Thyroid gland (tissue), 4 donors: ENCODE results near the gene NIPAL3.

Experiments
- CTCF ChIP-seq, 6 experiments: fragments of 200-600 bp in 3 of 6; fragments of 450-650 bp in 3 of 6; sonication (generic) in 3 of 6; IDR thresholded peaks; one replicate each; pipeline ENCODE4 v1.5.1; 2016 to 2019; ENCODE audit warnings: antibody characterized with exemption in 6 of 6, mild to moderate bottlenecking in 2 of 6, inconsistent platforms in 1 of 6, moderate library complexity in 1 of 6
- POLR2A ChIP-seq, 2 donors: fragments of 450-650 bp; IDR thresholded peaks; one replicate each; pipeline ENCODE4 v1.6.1; 2017; ENCODE audit warnings: antibody characterized with exemption in 2 of 2, mild to moderate bottlenecking in 2 of 2, moderate library complexity in 1 of 2

GRCh38 chr1:24502709-24503058 is 87.1 kb downstream of the NIPAL3 start, which contains the start of gene RCAN3:
- TF ChIP-seq CTCF (IDR thresholded peaks at IDR 0.05) (no peak), POLR2A (IDR thresholded peaks at IDR 0.05) (peak in 1 of 2 donors; percentile 48)
